ENCODE measurements around the gene PLLP.

The PLLP gene

DNA sequence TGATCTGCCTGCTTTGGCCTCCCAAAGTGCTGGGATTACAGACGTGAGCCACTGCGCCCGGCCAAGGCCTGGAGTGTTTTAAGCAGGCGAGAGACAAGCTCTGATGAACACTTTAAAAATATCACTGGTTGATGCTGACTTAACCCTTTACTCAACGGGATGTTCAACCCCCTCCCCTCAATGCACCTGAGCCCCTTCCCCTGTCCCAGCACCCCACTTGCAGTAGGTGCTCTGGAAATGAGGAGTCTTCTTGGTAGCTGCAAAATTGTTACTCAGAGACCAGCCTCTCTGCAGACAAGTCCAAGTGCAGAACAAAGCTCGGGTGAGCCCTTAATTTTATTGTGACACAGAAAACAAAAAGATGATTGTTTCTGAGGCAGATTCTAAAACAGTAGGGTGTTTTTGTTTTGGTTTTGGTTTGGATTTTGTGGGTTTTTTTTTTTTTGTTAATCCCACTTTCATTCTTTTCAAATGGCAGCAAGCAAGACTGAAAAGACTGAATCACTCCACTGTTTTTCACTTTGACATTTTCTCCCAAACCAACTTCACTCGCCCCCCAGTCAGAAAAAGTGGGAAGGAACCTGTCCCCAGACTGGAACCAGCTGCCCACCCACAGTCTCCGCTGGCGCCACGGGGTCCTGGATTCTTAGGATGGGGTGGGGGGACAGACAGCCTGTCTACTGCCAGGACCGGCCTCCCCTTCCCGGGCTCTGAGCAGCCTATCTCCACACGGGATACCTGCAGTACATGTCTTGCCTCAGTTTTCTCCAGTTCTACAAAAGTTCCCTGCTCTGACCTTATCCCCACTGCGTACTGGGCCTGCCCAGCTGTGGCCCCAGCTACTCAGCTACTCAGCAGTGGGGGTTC is 5.2 kb upstream of the PLLP start:
- no peaks in the 10 kb centered on the region for H3K36me3 ChIP-seq (ENCODE audit: control insufficient read depth, insufficient read depth, low read length)
- TF ChIP-seq, protein P1, sequence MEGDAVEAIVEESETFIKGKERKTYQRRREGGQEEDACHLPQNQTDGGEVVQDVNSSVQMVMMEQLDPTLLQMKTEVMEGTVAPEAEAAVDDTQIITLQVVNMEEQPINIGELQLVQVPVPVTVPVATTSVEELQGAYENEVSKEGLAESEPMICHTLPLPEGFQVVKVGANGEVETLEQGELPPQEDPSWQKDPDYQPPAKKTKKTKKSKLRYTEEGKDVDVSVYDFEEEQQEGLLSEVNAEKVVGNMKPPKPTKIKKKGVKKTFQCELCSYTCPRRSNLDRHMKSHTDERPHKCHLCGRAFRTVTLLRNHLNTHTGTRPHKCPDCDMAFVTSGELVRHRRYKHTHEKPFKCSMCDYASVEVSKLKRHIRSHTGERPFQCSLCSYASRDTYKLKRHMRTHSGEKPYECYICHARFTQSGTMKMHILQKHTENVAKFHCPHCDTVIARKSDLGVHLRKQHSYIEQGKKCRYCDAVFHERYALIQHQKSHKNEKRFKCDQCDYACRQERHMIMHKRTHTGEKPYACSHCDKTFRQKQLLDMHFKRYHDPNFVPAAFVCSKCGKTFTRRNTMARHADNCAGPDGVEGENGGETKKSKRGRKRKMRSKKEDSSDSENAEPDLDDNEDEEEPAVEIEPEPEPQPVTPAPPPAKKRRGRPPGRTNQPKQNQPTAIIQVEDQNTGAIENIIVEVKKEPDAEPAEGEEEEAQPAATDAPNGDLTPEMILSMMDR (IDR thresholded peaks at IDR 0.05), result no peak
- no peaks in the 10 kb centered on the region for H3K79me2 ChIP-seq
- H3K4me2 ChIP-seq (ENCODE audit: low read length), result no peak overlapping the region
- no peak overlapping the region for H3K4me3 ChIP-seq (ENCODE audit: low read depth, low read length)
- no peaks in the 10 kb centered on the region for H3K4me1 ChIP-seq
- no peak overlapping the region for H2AFZ ChIP-seq
- no peak overlapping the region for H3K27ac ChIP-seq
- no peaks in the 10 kb centered on the region for H3K27me3 ChIP-seq (ENCODE audit: control insufficient read depth, insufficient read depth, low read length)
- no peaks in the 10 kb centered on the region for H3K9me3 ChIP-seq (ENCODE audit: control insufficient read depth, low read length)
- H3K9ac ChIP-seq, result no peak overlapping the region

DNA sequence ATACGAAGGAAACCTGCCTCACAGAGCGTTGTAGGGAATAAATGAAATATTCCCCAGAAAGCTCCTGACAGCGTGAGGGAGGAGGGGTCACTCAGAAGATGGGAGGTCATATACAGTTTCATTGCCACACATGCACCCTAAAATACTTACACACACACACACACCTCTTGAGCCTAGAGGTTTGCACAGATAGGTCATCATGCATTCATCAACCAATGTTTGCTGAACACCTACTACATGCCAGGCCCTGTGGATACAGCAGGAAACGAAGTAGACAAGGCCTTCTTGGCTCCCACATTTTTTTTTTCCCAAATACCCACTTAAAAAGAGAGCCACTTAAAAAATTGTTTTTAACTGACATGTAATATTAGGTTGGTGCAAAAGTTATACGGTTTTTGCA is 907 bp upstream of the PLLP start:
- H3K27me3 ChIP-seq (ENCODE audit: control insufficient read depth, insufficient read depth, low read length), result no peaks in the 10 kb centered on the region

DNA sequence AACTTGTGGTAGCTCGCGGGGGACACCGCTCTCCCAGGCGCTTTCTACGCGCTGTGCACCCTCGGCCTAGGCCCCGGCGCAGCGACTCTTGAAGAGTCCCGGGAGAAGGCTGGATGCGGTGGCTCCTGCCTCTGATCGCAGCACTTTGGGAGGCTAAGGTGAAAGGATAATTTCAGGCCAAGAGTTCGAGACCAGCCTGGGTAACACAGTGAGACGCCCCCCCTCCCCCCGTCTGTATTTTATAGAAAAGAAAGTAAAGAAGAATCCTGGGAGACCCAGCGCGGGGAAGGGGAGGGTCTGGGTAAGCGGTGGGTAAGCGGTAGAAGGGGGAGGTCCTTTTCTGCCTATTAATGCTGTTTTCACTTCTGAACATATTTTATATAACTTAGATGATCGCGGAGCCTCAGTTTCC is 486 bp upstream of the PLLP start:
- H3K9ac ChIP-seq, result no peak overlapping the region
- no peak overlapping the region for H3K27ac ChIP-seq
- H3K79me2 ChIP-seq, result no peaks in the 10 kb centered on the region
- no peaks in the 10 kb centered on the region for H3K9me3 ChIP-seq (ENCODE audit: control insufficient read depth, low read length)
- TF ChIP-seq, protein P1 (IDR thresholded peaks at IDR 0.05), result no peak
- peak overlapping the region; percentile 88 for H2AFZ ChIP-seq
- no peaks in the 10 kb centered on the region for H3K36me3 ChIP-seq (ENCODE audit: control insufficient read depth, insufficient read depth, low read length)
- H3K4me3 ChIP-seq (ENCODE audit: low read depth, low read length), result peak overlapping the region; percentile 55
- H3K4me2 ChIP-seq (ENCODE audit: low read length), result peak overlapping the region; percentile 73
- no peaks in the 10 kb centered on the region for H3K4me1 ChIP-seq
- H3K27me3 ChIP-seq (ENCODE audit: control insufficient read depth, insufficient read depth, low read length), result no peaks in the 10 kb centered on the region

More for the DNA sequence above, 907 bp upstream of the PLLP start:
- Histone ChIP-seq H2AFZ (no peak overlapping the region), H3K4me2 (ENCODE audit: low read length) (no peak overlapping the region), H3K4me1 (no peaks in the 10 kb centered on the region), H3K27ac (no peak overlapping the region), H3K36me3 (ENCODE audit: control insufficient read depth, insufficient read depth, low read length) (no peaks in the 10 kb centered on the region), H3K4me3 (ENCODE audit: low read depth, low read length) (peak overlapping the region; percentile 55), H3K9ac (no peak overlapping the region), H3K9me3 (ENCODE audit: control insufficient read depth, low read length) (no peaks in the 10 kb centered on the region), H3K79me2 (no peaks in the 10 kb centered on the region)
- TF ChIP-seq, protein P1 (IDR thresholded peaks at IDR 0.05), result no peak

DNA sequence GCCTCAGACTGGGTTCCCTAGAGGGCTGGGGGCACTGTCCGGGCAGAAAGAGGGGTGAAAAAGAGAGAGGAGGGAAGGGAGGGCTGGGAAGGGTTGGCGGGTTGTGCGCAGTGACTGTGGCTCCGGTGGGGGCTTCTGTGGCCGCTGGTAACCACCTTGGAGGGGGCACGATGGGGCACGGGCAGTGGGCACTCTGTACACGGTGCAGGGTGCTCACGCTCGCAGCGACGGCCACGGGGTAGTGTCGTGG is 588 bp downstream of the PLLP start:
- peak overlapping the region; percentile 55 for H3K4me3 ChIP-seq (ENCODE audit: low read depth, low read length)
- TF ChIP-seq, protein P1 (IDR thresholded peaks at IDR 0.05), result no peak
- H2AFZ ChIP-seq, result peak overlapping the region; percentile 88
- H3K4me1 ChIP-seq, result no peaks in the 10 kb centered on the region
- no peaks in the 10 kb centered on the region for H3K9me3 ChIP-seq (ENCODE audit: control insufficient read depth, low read length)
- H3K79me2 ChIP-seq, result no peaks in the 10 kb centered on the region
- H3K27ac ChIP-seq, result no peak overlapping the region
- H3K27me3 ChIP-seq (ENCODE audit: control insufficient read depth, insufficient read depth, low read length), result no peaks in the 10 kb centered on the region
- H3K36me3 ChIP-seq (ENCODE audit: control insufficient read depth, insufficient read depth, low read length), result no peaks in the 10 kb centered on the region
- no peak overlapping the region for H3K9ac ChIP-seq
- H3K4me2 ChIP-seq (ENCODE audit: low read length), result peak overlapping the region; percentile 73
